GM19035 (cell line): ENCODE results near the gene TNFRSF14.

Experiments
- ATAC-seq: cut with Tn5 transposase; IDR thresholded peaks from one replicate; pipeline ENCODE4 v1.9.1; 2021; ENCODE audit not compliant: unreplicated experiment

TNFRSF14 gene

GRCh38 chr1:2523191-2523890, 32.8 kb upstream of the TNFRSF14 start:
- ATAC-seq = no peak

GRCh38 chr1:2523891-2524609, 32.1 kb upstream of the TNFRSF14 start:
- no peak for ATAC-seq

GRCh38 chr1:2525572-2525919, 30.6 kb upstream of the TNFRSF14 start:
- ATAC-seq = no peak

GRCh38 chr1:2525920-2526823, 30.0 kb upstream of the TNFRSF14 start, which contains the start of gene PANK4:
Gene PANK4 (minus strand): TSS chr1:2526596. CDS start chr1:2526587, 9 bp downstream.
- peak; percentile 83 for ATAC-seq

GRCh38 chr1:2526824-2527555, 29.2 kb upstream of the TNFRSF14 start:
- peak; percentile 26 for ATAC-seq

DNA sequence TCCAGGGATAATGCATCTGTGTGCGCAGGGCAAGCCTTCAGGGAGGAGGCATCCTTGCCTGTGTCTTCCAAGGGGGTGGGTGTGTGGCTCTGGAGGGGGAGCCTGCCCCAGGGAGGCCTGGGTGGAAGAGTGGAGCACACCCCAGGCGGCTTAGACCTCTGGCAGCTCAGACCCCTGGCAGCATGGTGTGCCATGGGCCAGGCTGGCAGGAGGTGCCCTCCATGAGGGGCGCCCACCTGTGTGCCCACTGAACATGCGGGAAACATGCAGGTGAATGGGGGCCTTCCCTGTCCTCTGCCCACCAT, 28.7 kb upstream of the TNFRSF14 start:
- ATAC-seq = no peak

DNA sequence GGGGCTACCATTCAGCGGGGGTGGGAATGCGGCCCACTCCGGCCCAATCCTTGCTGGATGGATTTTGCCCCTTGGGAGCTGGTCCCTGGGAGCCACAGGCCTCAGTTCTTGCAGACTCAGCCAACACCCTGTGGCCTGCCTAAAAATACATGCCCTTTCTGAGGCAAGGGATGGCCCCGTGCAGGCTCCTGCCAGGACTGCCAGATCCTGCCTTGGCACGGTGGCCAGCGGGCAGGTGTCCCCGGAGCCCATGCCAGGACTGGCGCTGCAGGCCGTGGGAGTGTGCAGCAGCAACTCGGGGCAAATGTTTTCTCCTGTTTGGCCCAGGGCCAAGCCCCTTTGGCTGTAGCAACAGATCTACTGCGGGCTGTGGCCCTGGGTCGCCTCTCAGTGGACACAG, 28.2 kb upstream of the TNFRSF14 start:
- no peak for ATAC-seq

- no peak for ATAC-seq
These were observed 27.6 kb upstream of the TNFRSF14 start for GRCh38 chr1:2528611-2528965.

DNA sequence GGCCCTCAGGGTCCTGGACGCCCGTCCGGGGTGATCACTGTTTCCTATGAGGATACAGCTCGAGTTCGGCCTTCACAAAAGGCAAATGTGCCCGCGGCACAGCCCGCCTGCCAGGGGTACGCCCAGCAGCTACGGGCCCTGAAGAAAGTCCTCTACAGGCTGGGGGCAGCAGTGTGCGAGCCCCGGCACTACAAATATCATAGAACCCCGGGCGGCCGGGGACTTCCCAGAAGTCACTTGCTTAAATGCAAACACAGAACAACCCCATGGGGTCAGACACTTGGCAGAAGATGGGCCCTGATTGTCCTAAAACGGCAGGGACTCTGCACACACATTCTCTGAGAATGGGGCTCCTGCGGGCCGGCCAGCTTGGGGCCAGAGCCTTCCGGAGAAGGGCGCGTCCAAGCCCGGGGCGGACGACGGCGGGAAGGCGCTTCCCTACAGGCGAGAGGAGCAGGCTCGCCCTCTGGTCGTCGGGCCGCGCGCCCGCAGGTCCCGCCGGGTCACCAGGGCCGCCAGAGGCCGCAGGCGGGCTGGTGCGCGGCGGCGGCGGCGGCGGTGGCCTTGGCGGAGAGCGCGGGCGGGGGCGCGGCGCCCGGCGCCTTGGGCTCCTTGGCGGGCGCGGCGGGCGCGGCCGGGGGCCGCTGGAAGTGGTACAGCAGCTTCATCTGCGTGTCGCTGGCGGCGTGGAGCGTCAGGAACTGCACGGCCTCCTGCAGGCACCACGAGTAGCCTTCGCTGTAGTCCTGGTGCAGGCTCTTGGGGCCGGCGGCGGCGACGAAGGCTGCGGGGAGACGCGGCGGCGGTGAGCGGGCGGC, 27.0 kb upstream of the TNFRSF14 start:
- no peak for ATAC-seq

- ATAC-seq = no peak
These were observed 26.2 kb upstream of the TNFRSF14 start, which contains the start of gene HES5 for GRCh38 chr1:2529784-2530512. Gene HES5 (minus strand): TSS chr1:2530263. CDS start chr1:2530164, 99 bp downstream.

- no peak for ATAC-seq
These were observed 25.4 kb upstream of the TNFRSF14 start for GRCh38 chr1:2530513-2531361.

GRCh38 chr1:2532485-2533160, 23.5 kb upstream of the TNFRSF14 start:
- no peak for ATAC-seq

DNA sequence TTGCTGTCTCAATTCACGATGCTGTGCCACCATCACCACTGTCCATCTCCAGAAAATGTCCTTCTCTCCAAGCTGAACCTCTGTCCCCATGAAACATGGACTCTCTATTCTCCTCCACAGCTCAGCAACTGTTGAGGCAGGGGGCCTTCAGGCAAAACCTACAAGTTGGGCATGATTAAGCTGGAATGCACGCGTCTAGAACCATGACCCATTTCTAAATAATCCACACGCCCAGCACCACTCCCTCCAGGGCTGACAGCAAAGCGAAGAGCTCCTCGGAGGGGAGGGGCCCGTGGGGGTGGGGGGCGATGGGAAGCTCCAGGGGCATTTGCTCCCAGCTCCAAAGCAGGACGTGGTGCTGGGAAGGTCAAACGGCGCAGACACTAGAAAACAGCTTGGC, 22.8 kb upstream of the TNFRSF14 start:
- ATAC-seq = no peak

GRCh38 chr1:2534315-2534686, 21.9 kb upstream of the TNFRSF14 start:
- ATAC-seq = no peak

- no peak for ATAC-seq
These were observed 21.3 kb upstream of the TNFRSF14 start for GRCh38 chr1:2534687-2535441.

- ATAC-seq = no peak
These were observed 20.7 kb upstream of the TNFRSF14 start for GRCh38 chr1:2535455-2535854.

GRCh38 chr1:2535981-2536380, 20.2 kb upstream of the TNFRSF14 start:
- ATAC-seq = no peak

DNA sequence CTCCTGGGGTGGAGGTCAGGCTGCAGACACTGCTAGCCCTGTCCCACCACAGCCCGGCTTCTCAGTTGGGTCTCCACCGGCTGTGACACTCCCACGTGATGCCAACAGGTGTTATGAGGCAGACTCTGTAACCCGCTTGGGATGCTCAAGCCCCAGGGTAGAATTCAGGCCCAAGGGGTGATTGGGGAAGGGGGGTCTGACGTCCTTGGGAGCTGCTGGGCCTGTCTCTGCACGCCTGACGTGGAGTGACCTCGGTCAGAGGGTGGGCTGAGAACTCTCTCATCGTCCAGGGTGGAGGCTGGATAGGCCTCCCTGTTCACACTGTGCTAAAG, 18.4 kb upstream of the TNFRSF14 start:
- ATAC-seq = no peak
